HG03575 (cell line): ENCODE measurements around the gene CHMP1B.

Experiments
- ATAC-seq: cut with Tn5 transposase; IDR thresholded peaks from one replicate; pipeline ENCODE4 v1.9.1; 2021; ENCODE audit not compliant: unreplicated experiment, insufficient number of reproducible peaks, low FRiP score; ENCODE audit errors: extremely low read depth

The CHMP1B gene

DNA sequence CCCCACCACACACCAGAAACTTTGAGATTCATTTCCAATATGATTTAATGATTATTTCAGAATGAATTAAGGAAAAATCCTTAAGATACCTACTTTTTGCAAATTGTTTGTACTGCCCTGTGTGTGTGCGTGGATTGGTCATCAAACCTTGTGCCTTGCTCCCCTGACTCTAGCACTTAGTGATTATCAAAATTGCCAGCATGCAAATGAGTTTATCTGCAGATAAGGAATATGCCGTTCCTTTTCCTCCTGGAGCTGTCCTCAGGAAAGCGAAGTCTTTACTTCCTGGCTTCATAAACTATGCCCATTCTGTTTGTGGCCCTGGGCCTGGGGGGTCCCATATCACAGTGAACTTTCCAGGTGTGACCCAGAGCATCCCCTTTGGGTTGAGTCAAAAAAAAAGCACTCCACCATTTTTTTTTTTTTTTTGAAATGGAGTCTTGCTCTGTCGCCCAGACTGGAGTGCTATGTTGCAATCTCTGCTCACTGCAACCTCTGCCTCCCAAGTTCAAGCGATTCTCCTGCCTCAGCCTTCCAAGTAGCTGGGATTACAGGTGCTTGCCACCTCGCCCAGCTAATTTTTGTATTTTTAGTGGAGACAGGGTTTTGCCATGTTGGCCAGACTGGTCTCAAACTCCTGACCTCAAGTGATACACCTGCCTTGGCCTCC lies 11.4 kb downstream of the CHMP1B start:
- no peak for ATAC-seq

DNA sequence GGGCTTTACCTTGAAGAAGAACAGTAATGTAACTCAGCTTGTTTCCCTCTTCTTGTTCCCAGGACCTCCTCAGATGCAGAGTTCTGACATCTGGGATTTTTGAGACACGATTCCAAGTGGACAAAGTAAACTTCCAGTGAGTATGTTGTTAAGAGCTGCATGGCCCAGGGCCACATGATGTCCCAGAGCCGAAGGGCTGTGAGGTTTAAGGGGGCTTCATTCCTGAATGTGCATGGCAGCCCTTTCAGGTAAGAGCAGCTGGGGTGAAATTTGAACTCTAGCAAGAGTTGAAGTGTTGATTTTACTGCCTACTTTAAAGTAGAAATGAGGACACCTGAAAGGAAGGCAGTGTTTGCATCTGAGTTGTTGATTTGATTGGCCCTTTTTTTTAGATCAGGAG lies 13.3 kb downstream of the CHMP1B start:
- no peak for ATAC-seq

DNA sequence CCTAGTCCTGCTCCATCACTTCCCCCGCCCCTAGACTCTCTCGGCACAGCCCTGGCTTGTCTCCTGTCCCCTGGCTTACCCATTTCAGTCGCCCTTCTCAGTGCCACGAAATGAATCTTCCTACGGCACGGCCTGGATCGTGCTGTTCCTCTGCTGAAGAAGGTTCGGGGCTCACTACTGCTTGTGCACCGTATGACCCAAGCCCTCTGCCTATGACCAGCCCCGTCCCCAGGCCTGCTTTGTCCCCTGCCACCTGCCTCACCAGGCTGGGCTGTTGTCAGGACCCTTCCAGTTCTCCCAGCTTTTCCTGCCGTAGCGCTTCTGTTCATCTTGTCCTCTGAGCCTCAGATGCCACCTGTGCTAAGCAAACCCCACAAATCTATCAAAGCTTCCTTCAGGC lies 13.9 kb downstream of the CHMP1B start:
- no peak for ATAC-seq

DNA sequence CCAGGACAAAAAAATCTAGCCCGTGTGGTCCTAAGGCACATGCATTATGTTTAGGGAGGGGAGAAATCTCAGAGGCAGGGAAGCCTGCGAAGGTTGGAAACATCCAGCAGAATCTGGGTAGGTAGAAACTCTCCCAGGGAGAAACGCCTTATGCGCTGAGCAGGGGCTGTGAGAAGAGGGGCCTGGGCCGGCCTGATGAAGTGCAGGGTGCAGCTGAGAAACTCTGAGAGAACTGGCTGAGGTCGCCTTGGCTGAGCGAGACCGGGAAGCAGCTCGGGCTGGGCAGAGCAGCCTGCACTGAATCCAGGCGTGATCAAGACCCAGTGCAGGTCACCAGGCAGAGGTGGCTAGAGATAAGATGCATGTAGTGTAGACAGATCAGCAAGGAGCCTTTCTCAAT lies 15.1 kb downstream of the CHMP1B start:
- no peak for ATAC-seq

DNA sequence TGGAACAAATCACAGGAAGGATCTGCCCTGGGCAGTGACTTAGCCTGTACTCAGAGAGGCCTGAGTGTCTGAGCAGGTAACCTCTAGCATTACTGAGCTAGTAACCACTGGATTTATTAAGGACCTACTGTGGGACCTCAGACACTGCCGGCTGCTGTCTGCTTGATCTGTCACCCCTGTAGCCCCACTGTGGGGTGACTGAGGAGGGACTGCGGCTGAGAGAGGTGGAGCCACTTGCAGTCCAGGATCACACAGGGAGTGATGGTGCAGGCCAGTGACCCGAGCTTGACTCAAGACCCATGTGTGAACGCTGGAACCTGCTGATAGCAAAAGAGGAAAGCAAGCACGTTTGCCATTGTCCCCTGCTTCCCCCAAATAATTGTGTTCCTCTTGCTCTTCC lies 15.6 kb downstream of the CHMP1B start:
- ATAC-seq: no peak

DNA sequence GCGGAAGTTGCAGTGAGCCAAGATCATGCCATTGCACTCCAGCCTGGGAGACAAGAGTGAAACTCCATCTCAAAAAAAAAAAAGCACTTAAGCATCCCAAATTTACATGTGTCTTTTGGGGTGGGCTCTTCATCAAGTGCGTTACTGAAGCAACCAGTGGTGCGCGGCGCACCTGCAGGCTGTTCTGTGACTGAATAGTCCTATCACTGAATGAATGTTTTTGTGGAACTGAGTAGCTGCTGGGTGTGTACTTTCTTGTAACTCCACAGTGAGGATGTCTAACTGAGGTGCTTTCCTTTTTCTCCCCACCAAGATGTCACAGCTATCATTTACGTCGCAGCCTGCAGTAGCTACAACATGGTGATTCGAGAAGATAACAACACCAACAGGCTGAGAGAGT lies 17.0 kb downstream of the CHMP1B start:
- no peak for ATAC-seq

DNA sequence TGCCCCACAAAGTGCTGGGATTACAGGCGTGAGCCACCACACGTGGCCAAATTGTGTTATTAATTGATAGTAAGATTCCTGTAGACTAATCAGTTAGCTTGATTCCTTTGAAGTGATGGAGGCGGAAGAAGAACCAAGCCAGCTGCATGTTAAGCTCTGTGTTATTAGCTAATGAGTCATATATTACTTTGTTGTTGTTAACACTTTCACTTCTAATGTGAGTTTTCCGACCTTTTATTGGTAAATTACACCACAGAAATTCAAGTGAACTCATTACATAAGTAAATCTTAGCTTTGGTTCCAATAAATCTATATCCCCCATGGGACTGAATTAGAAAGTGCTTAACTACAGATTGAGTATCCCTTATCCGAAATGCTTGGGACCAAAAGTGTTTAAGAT lies 20.3 kb downstream of the CHMP1B start:
- ATAC-seq: no peak

DNA sequence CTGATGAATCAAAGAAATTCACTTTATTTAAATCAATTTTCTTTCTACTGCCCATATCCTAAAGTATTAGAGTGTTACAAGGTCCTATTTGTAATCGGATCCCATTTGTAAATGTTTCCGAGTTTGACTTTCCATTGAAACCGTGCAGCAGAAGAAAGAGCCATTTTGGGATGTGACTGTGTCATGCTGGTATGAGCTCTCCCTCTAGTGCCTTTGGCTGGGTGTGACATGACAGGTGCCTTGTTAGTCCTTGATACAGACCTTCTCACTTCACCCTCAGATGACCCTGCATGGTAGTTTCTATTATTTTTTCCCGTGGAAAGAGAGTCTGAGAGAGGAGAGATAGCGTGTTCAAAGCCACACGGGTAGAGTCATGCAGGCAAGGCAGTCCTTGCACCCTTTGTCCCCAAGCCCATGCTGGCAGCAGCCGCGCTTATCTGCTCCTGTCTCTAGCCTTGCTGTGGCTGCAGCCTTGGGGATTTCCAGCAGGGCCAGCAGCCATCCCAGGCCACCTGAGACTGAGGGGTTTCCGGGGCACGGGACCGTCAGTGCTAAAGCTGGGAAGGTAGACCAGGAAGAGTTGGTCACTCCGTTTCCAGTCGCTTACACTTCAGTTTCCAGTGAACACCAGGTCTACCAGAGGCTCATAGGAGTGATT lies 21.4 kb downstream of the CHMP1B start:
- no peak for ATAC-seq

DNA sequence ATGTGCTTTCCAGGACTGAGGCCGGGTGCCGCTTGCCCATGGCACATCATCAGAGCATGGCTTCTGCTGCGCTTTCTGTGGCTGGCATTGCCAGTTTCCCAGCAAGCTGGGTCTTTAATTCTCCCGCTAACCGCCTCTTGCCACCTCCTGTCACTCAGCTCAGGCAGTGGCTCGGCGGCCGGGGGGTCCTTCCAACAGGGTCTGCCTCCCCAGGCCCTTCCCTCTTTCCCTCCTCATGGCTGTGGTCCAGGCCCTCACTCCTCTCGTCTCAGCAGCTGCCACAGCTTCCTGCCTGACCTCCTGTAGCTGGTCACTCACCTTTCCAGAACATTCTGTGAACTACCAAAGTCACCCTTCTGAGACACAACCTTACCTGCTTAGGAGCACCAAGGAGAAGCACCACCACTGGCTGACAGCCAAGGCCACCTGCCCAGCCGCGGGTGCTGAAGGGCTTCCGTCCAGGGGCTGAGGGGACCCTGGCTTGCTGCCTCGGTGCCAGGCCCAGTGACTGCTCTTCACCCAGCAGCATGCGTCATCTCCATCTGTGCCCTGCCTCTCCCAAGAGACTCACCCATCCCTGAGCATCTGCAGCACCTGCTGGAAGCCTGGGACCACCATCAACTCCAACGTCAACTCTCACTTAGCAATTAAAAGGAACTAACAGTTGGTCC lies 22.6 kb downstream of the CHMP1B start:
- ATAC-seq: no peak

DNA sequence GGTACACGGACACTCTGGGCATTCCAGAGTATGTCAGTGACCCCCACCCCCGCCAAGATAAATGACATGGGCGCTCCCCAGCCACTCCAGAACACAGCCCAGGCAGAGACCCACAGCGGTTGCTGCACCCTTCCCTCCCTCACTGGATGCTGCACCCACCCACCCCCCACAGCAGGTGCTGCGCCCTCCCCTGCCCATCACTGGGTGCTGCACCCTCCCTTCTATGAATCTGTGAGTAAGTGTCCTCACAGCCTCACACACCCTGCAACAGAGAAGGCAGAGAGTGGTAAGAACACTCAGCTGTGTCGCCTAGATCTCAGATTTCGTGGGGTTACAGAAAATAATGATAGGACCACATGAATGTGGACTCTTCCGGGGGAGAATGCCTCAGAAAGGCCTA lies 23.5 kb downstream of the CHMP1B start:
- ATAC-seq: no peak

DNA sequence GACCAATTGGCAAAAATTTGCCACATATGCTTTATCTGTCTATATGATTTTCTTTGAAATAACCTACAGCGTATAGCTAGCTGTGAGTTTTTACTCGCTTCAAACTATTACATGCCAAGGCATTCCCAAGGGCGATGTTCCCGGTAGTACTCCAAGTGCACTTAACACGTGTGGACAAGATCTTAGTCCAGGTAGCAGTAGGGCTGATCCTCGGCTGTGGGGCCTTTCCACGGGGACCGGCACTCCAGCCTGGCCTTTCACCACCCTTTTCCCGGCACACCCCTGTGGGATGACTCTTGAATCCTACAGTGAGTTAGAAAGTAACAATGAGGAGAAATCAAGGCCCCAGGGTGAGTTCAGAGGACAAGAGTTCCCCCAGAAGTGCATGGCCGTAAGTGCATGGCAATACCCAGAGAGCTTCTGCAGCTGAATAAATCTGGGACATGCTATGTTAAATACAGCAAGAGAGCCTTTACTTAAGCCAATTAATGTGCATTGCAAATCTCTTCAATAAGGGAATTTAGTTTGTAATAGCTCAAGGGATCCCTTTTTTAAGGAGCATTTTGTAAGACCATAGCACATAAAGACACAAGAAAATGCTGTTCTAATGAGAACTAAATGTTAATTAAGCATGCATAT lies 26.4 kb downstream of the CHMP1B start:
- no peak for ATAC-seq

DNA sequence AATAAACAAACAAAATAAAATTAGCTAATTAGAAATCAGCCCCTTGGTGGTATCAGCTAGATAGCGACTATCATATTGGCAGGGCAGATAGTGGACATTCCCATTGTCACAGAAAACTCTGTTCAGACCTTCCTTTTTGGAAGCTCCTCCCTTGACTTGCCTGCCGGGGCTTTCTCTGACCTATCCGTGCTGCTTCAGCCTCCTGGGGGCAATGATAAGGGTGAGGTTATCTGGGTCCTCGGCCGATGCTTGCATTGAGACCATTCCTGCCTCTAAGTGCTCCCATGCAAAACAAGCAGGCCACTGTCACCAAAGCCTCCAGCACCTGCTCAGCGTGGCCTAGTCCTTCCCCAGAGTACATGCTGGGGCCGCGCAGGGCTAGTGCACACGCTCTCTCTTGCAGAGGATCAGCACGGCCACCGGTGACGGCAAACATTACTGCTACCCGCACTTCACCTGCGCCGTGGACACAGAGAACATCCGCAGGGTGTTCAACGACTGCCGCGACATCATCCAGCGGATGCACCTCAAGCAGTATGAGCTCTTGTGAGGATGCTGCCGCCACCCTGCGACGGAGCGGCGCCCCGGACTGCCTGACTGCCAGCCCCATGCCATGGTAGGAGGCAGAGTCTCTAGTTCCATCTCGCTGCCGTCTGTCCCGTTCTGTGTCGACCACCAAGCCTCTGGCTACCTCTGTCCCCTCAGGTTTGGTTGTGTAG lies 29.5 kb downstream of the CHMP1B start:
- no peak for ATAC-seq

DNA sequence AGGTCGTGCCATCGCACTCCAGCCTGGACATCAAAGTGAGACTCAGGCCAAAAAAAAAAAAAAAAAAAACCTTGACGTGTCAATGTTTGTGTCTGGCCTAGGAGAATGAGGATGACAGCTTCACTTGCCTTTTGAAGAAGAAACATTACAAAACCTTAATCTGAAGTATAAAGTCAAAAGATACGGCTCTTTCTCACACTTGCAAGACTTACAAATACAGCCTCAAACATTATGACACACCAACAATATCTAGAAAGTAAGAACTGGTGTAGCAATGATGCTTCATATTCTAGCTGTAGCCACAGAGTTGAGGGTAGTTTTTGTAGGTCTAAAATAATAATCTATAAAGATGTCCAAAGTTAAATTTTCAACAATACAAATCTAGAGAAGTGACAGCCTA lies 31.4 kb downstream of the CHMP1B start:
- ATAC-seq: no peak

DNA sequence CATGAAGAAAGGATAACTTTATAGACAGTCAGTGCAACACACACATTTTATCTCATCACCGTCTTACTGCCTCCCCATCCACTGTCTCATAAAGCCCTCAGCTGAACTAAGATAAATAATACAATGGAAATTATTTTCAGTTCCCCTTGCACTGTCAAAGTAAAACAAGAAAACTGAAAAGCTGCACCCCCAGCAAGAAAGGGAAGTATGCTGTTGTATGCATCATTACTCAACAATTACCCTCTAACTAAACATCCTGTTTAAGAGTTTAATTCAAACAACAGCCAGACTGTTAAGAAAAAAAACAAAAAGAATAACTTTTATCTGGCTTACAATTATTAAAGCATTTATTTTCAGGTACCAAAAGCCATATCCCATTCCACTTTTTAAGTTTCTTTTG lies 31.9 kb downstream of the CHMP1B start:
- ATAC-seq: peak; percentile 78

DNA sequence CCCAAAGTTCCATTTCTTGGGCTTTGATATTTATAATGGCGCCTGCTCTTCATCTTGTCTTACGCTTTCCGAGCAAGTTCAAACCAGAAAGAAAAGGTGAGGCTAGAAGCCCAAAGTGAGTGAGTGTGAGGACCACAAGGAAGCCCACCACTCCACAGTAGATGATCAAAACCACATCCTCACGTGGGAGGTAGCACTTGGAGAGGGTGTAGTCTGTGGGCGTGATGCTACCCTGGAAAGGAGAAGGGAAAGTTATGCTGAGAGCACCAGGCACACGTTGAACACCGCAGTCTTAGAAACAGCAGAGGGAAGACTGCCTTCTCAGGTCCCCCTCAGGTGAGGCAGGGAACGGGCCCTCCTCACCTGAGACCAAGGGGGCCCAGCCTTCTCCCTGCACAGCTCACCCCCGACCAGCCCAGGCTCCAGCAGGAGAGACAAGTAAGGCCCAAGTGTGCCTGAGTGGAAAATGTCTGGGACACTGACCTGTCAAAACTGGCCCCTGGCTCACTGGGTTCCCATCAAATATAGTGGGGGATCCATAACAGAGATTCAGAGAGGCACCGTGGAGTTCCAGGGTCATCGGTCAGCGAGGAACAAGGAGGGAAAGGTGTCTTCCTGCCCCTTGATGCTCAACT lies 33.3 kb downstream of the CHMP1B start:
- no peak for ATAC-seq

DNA sequence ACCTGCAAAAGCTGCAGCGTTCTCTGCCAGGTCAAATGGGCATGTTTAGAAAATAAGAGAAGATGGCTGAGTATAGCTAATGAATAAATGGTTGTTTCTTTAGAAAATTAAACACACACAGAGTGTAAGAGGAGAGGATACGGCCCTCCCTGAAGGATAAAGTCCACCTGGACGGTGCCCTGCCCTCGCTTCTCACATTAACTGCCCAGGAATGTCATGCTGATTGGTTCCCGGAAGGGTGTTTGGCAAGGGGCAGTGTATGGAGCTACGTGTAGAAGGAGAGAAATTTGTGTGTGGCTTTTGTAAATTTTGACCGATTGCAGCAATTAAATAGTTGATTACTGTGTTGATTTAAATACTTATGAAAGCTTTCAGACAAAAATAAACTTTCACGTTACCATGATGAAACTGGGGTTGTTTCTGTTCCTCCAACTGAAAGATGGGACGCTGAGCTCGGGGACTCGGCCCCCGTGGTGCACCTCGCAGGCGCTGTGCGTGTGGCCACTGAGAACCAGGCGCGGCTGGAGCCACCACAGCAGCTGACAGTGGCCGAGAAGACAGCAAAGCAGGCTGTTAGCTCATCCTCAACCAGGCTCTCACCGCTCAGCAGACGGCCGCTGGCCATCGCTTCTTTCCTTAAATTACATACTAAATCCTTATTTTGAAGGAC lies 34.2 kb downstream of the CHMP1B start:
- ATAC-seq: no peak

DNA sequence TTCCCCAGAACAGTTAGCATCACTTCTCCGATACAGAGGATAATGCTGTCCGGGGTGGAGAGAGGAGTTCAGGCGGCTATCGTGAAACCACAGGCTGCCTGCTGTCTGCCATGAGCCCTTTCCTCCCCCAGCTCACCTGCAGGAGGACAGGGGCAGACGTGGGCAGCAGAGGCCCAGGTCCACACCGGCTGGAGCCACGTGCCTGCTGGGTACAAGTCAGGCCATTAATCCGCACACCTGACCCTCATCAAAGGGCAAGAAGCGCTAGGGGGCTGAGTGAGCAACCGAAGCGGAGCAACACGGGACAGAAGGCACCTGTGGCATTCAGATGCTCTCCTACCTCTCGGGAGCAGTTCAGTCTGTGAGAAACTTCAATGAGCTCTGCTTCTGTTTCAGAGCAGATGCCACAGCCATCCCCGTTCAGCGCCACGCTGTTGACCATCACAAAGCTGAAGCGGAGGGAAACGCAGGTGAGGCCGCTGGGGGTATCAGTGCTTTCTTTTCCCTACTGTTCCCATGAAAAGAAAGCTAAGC lies 35.4 kb downstream of the CHMP1B start:
- no peak for ATAC-seq
